HepG2 (cell line): ENCODE data around the gene APBB2. TPM values are rescaled to one million over a fixed set of nuclear protein-coding genes. Genes with fewer than 3 reads are reported as not detected.

Experiments
- ATAC-seq: fragments of 200-7000 bp; cut with Tn5 transposase; 3 replicates; pipeline ENCODE4 v1.9.1; 2020; ENCODE audit warnings: mild to moderate bottlenecking, moderate library complexity
- BruUV-seq: library from RNA; stranded (reverse); fragments of 400-500 nt; replicated peaks from 2 replicates; lab custom pipeline; 2021; lab: Mats Ljungman, UMichigan
- CTCF ChIA-PET: fragments of 300-600 bp; formaldehyde crosslinking; extraction: SDS; loops from one replicate; lab custom pipeline; 2021; ENCODE audit warnings: low total read pairs, inconsistent platforms, low intra/inter-chr PET ratio; lab: Yijun Ruan, JAX
- POLR2A ChIA-PET: fragments of 350-600 bp; sonication (Branson Sonifier 250); formaldehyde crosslinking; loops from one replicate; lab custom pipeline; 2020; ENCODE audit warnings: antibody characterized with exemption, inconsistent platforms; lab: Yijun Ruan, JAX
- DNase-seq: peaks from one replicate; pipeline ENCODE4 v3.0.0-alpha.2; 2015; ENCODE audit warnings: low spot score
- FAIRE-seq: peaks from 3 replicates; lab custom pipeline; 2011; peaks lifted over from hg19 to GRCh38; lab: Jason Lieb, UNC
- H2AFZ ChIP-seq: one replicate; pipeline ENCODE4 v1.6.1; 2011; ENCODE audit warnings: low read length, inconsistent platforms
- H3K27ac ChIP-seq: fragments of 300-600 bp; 3 replicates; pipeline ENCODE4 v1.8.0; 2011; ENCODE audit warnings: mixed run types, mild to moderate bottlenecking, mixed read lengths, low read length, inconsistent platforms; ENCODE audit not compliant: insufficient read depth; ENCODE audit errors: extremely low read length
- H3K27me3 ChIP-seq, 2 experiments: fragments of 200-600 bp in 1 of 2; 2 replicates in 1 of 2; 3 replicates in 1 of 2; pipeline versions ENCODE4 v1.6.0 to v1.8.0; 2011; ENCODE audit warnings: low read length in 2 of 2, mild to moderate bottlenecking in 2 of 2, moderate library complexity in 2 of 2, inconsistent platforms in 1 of 2; ENCODE audit not compliant: insufficient read depth in 2 of 2, control insufficient read depth in 1 of 2
- H3K36me3 ChIP-seq, 2 experiments: fragments of 200-600 bp in 1 of 2; replicated peaks in 1 of 2; 2 replicates in 1 of 2; 3 replicates in 1 of 2; pipeline versions ENCODE4 v1.5.1 to v1.8.0; 2011; ENCODE audit warnings: low read length in 2 of 2, inconsistent platforms in 1 of 2; ENCODE audit not compliant: insufficient read depth in 2 of 2, control insufficient read depth in 1 of 2
- H3K4me1 ChIP-seq: 2 replicates; pipeline ENCODE4 v1.5.1; 2012; ENCODE audit warnings: low read length, inconsistent platforms; ENCODE audit not compliant: insufficient read depth
- H3K4me2 ChIP-seq: 2 replicates; pipeline ENCODE4 v1.6.0; 2011; ENCODE audit warnings: low read depth, low read length, inconsistent platforms
- H3K4me3 ChIP-seq, 3 experiments: fragments of 200-600 bp in 1 of 3; sonication (generic), shearing (Covaris generic) in 1 of 3; replicated peaks in 1 of 3; 2 replicates each; pipeline ENCODE4 v1.5.1; 2011 to 2016; ENCODE audit warnings: low read length in 3 of 3, inconsistent platforms in 2 of 3, low read depth in 2 of 3, mild to moderate bottlenecking in 2 of 3, control low read depth in 1 of 3, mixed read lengths in 1 of 3; ENCODE audit not compliant: insufficient read depth in 1 of 3
- H3K79me2 ChIP-seq: one replicate; pipeline ENCODE4 v1.6.1; 2011; ENCODE audit warnings: low read length, inconsistent platforms; ENCODE audit not compliant: insufficient read depth
- H3K9ac ChIP-seq: 2 replicates; pipeline ENCODE4 v1.6.0; 2011; ENCODE audit warnings: mild to moderate bottlenecking, low read depth, low read length, inconsistent platforms; ENCODE audit not compliant: insufficient read depth
- H3K9me3 ChIP-seq: 2 replicates; pipeline ENCODE4 v1.5.1; 2012; ENCODE audit warnings: mild to moderate bottlenecking, low read length
- H4K20me1 ChIP-seq: 2 replicates; pipeline ENCODE4 v1.6.0; 2011; ENCODE audit warnings: inconsistent platforms, mild to moderate bottlenecking, low read length, moderate library complexity; ENCODE audit not compliant: insufficient read depth
- ARNTL ChIP-seq: sonication (generic); formaldehyde crosslinking; IDR thresholded peaks from 2 replicates; pipeline ENCODE4 v1.4.0; 2020; ENCODE audit warnings: mild to moderate bottlenecking, missing genetic modification reagents
- KMT2B ChIP-seq: IDR thresholded peaks from 2 replicates; pipeline ENCODE4 v1.6.1; 2016; ENCODE audit warnings: missing genetic modification reagents, missing compliant biosample characterization
- NFATC3 ChIP-seq: sonication (generic); formaldehyde crosslinking; IDR thresholded peaks from 2 replicates; pipeline ENCODE4 v1.5.1; 2020; ENCODE audit warnings: mild to moderate bottlenecking, missing genetic modification reagents
- RARA ChIP-seq: IDR thresholded peaks from 2 replicates; pipeline ENCODE4 v1.6.1; 2016; ENCODE audit warnings: missing genetic modification reagents, missing compliant biosample characterization
- ZFP36L1 ChIP-seq: sonication (generic); formaldehyde crosslinking; IDR thresholded peaks from 2 replicates; pipeline ENCODE4 v1.8.0; 2022; ENCODE audit warnings: mild to moderate bottlenecking, missing genetic modification reagents, moderate library complexity
- ZMYM4 ChIP-seq: sonication (generic); formaldehyde crosslinking; IDR thresholded peaks from 2 replicates; pipeline ENCODE4 v1.8.1; 2023; ENCODE audit warnings: mild to moderate bottlenecking, missing genetic modification reagents
- ZNF343 ChIP-seq: sonication (generic); formaldehyde crosslinking; IDR thresholded peaks from 2 replicates; pipeline ENCODE4 v1.4.0; 2020; ENCODE audit warnings: mild to moderate bottlenecking, missing genetic modification reagents
- ZNF431 ChIP-seq: sonication (generic); formaldehyde crosslinking; IDR thresholded peaks from 2 replicates; pipeline ENCODE4 v1.9.0; 2022; ENCODE audit warnings: missing genetic modification reagents, low read depth, mild to moderate bottlenecking, borderline replicate concordance
- ZNF556 ChIP-seq: sonication (generic); formaldehyde crosslinking; IDR thresholded peaks from 2 replicates; pipeline ENCODE4 v1.4.0; 2020; ENCODE audit warnings: mild to moderate bottlenecking, missing genetic modification reagents, borderline replicate concordance
- WGBS: methylation state at CpG from one replicate; pipeline ENCODE4 v1.1.6; 2017; ENCODE audit warnings: low lambda C conversion rate; 5-methylcytosine and 5-hydroxymethylcytosine counted together
- in situ Hi-C: cut with HindIII; loops from 2 replicates; pipeline ENCODE4 v1.10.0; 2017; ENCODE audit warnings: low pct_unique_long_range_greater_than_20kb; ENCODE audit not compliant: extremely low pct_ligation_motif_present
- intact Hi-C: fragments of 100-400 bp; cut with micrococcal nuclease; formaldehyde crosslinking; loops from one replicate; pipeline ENCODE4 v1.10.0; 2022; ENCODE audit not compliant: unreplicated experiment
- polyA plus RNA-seq, 8 experiments: library from polyadenylated mRNA; depleted of rRNA in 3 of 8; stranded (reverse) in 7 of 8; unstranded in 1 of 8; fragments of >200 nt; fragmentation: Illumina TruSeq in 4 of 8; extraction: Trizol in 4 of 8; gene quantifications; 2 replicates each; pipeline versions ENCODE4 v1.2.1 to v1.2.3, GENCODE V29; 2011 to 2016; ENCODE audit warnings: low read depth in 4 of 8, missing spikeins in 1 of 8, mixed read lengths in 1 of 8; ENCODE audit not compliant: insufficient read depth in 1 of 8
- total RNA-seq, 5 experiments: library from RNA; depleted of rRNA; stranded (reverse); fragments of >200 nt; fragmentation: Illumina TruSeq; extraction: Trizol; gene quantifications; 2 replicates each; pipeline ENCODE4 v1.2.3, GENCODE V29; 2016; ENCODE audit warnings: low read depth in 1 of 5
- TF ChIP-seq, protein P1 (sequence below): sonication (generic); formaldehyde crosslinking; IDR thresholded peaks from 2 replicates; pipeline ENCODE4 v1.8.0; 2022; ENCODE audit warnings: mild to moderate bottlenecking, missing genetic modification reagents, moderate library complexity
- TF ChIP-seq, protein P2 (sequence below): sonication (generic); formaldehyde crosslinking; IDR thresholded peaks from 2 replicates; pipeline ENCODE4 v1.5.0; 2020; ENCODE audit warnings: mild to moderate bottlenecking, missing genetic modification reagents, moderate library complexity
- TF ChIP-seq, protein P3 (sequence below): sonication (generic); formaldehyde crosslinking; IDR thresholded peaks from 2 replicates; pipeline ENCODE4 v1.5.0; 2020; ENCODE audit warnings: missing genetic modification reagents, mild to moderate bottlenecking, borderline replicate concordance
- TF ChIP-seq, protein P4 (sequence below): sonication (generic); formaldehyde crosslinking; IDR thresholded peaks from 2 replicates; pipeline ENCODE4 v1.4.0; 2020; ENCODE audit warnings: mild to moderate bottlenecking, missing genetic modification reagents
- TF ChIP-seq, protein P5 (sequence below): sonication (generic); formaldehyde crosslinking; IDR thresholded peaks from 2 replicates; pipeline ENCODE4 v1.9.0; 2022; ENCODE audit warnings: low read depth, missing genetic modification reagents

APBB2 gene
- total and polyA plus RNA-seq, 2 of the 13 experiments (the other 11 are each of a cell fraction or from before 2014, with no cell fraction given) = 11.7 to 17.0 TPM

DNA sequence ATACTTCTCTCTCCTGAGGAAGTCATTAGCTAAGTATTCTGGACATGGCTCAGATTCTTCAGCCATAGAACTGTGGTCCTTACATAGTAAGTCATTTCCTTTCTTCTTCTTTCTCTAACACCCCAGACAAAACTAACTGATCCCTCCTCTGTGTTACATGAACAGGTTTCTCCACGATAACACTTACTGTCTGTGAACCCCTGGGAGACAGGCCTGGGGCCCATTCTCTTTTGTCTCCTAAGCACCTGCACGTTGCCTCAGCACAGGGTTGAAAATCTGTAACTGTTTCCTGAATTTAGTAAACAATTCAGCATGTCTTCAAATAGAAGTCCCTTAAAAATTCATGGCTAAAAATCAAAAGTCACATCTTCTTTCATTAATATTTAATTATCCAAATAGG, 24.7 kb downstream of the APBB2 start:
- no TSS peak for BruUV-seq
- no peaks in the 10 kb centered on the region for H3K9me3 ChIP-seq
- FAIRE-seq = no peak
- 92% methylated on average over 2 of the region's 2 CpGs for WGBS
- H3K79me2 ChIP-seq = peaks cover 58% of the 10 kb centered on the region
- no peak overlapping the region for H3K27ac ChIP-seq
- in situ Hi-C loops (no loop called here), intact Hi-C loops (no loop called here)
- no peak for DNase-seq
- H4K20me1 ChIP-seq = no peaks in the 10 kb centered on the region
- no peaks in the 10 kb centered on the region for H3K27me3 ChIP-seq
- peaks cover 37% of the 10 kb centered on the region for H3K4me1 ChIP-seq
- no peak overlapping the region for H3K4me2 ChIP-seq
- POLR2A ChIA-PET = interaction anchor here (0.7 kb wide), 1 partner anchor 27 kb away, joined by 3 read pairs; no protein-coding TSS in a partner anchor
- H3K4me3 ChIP-seq = no peak overlapping the region
- H3K36me3 ChIP-seq = no peaks in the 10 kb centered on the region
- no peak for ATAC-seq
- CTCF ChIA-PET = no interaction called here
- H3K9ac ChIP-seq = no peak overlapping the region
- H2AFZ ChIP-seq = no peak overlapping the region
- no peak for TF ChIP-seq ZNF556
- TF ChIP-seq, protein P1, sequence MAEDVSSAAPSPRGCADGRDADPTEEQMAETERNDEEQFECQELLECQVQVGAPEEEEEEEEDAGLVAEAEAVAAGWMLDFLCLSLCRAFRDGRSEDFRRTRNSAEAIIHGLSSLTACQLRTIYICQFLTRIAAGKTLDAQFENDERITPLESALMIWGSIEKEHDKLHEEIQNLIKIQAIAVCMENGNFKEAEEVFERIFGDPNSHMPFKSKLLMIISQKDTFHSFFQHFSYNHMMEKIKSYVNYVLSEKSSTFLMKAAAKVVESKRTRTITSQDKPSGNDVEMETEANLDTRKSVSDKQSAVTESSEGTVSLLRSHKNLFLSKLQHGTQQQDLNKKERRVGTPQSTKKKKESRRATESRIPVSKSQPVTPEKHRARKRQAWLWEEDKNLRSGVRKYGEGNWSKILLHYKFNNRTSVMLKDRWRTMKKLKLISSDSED (CRISPR knock-in tag) = no peak
- TF ChIP-seq ZNF343 = no peak
- TF ChIP-seq NFATC3 = no peak
- TF ChIP-seq, protein P2, sequence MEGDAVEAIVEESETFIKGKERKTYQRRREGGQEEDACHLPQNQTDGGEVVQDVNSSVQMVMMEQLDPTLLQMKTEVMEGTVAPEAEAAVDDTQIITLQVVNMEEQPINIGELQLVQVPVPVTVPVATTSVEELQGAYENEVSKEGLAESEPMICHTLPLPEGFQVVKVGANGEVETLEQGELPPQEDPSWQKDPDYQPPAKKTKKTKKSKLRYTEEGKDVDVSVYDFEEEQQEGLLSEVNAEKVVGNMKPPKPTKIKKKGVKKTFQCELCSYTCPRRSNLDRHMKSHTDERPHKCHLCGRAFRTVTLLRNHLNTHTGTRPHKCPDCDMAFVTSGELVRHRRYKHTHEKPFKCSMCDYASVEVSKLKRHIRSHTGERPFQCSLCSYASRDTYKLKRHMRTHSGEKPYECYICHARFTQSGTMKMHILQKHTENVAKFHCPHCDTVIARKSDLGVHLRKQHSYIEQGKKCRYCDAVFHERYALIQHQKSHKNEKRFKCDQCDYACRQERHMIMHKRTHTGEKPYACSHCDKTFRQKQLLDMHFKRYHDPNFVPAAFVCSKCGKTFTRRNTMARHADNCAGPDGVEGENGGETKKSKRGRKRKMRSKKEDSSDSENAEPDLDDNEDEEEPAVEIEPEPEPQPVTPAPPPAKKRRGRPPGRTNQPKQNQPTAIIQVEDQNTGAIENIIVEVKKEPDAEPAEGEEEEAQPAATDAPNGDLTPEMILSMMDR (CRISPR knock-in tag) = no peak
- no peak for TF ChIP-seq ZFP36L1
- TF ChIP-seq KMT2B (CRISPR knock-in tag) = no peak
- TF ChIP-seq, protein P3, sequence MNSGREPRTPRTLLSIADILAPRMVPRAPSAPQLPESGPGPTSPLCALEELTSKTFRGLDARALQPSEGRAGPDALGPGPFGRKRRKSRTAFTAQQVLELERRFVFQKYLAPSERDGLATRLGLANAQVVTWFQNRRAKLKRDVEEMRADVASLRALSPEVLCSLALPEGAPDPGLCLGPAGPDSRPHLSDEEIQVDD (CRISPR knock-in tag) = no peak
- no peak for TF ChIP-seq RARA (CRISPR knock-in tag)
- TF ChIP-seq ZMYM4 (CRISPR knock-in tag) = no peak
- TF ChIP-seq, protein P4, sequence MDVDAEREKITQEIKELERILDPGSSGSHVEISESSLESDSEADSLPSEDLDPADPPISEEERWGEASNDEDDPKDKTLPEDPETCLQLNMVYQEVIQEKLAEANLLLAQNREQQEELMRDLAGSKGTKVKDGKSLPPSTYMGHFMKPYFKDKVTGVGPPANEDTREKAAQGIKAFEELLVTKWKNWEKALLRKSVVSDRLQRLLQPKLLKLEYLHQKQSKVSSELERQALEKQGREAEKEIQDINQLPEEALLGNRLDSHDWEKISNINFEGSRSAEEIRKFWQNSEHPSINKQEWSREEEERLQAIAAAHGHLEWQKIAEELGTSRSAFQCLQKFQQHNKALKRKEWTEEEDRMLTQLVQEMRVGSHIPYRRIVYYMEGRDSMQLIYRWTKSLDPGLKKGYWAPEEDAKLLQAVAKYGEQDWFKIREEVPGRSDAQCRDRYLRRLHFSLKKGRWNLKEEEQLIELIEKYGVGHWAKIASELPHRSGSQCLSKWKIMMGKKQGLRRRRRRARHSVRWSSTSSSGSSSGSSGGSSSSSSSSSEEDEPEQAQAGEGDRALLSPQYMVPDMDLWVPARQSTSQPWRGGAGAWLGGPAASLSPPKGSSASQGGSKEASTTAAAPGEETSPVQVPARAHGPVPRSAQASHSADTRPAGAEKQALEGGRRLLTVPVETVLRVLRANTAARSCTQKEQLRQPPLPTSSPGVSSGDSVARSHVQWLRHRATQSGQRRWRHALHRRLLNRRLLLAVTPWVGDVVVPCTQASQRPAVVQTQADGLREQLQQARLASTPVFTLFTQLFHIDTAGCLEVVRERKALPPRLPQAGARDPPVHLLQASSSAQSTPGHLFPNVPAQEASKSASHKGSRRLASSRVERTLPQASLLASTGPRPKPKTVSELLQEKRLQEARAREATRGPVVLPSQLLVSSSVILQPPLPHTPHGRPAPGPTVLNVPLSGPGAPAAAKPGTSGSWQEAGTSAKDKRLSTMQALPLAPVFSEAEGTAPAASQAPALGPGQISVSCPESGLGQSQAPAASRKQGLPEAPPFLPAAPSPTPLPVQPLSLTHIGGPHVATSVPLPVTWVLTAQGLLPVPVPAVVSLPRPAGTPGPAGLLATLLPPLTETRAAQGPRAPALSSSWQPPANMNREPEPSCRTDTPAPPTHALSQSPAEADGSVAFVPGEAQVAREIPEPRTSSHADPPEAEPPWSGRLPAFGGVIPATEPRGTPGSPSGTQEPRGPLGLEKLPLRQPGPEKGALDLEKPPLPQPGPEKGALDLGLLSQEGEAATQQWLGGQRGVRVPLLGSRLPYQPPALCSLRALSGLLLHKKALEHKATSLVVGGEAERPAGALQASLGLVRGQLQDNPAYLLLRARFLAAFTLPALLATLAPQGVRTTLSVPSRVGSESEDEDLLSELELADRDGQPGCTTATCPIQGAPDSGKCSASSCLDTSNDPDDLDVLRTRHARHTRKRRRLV = no peak
- no peak for TF ChIP-seq ZNF431 (CRISPR knock-in tag)
- no peak for TF ChIP-seq ARNTL (CRISPR knock-in tag)
- TF ChIP-seq, protein P5, sequence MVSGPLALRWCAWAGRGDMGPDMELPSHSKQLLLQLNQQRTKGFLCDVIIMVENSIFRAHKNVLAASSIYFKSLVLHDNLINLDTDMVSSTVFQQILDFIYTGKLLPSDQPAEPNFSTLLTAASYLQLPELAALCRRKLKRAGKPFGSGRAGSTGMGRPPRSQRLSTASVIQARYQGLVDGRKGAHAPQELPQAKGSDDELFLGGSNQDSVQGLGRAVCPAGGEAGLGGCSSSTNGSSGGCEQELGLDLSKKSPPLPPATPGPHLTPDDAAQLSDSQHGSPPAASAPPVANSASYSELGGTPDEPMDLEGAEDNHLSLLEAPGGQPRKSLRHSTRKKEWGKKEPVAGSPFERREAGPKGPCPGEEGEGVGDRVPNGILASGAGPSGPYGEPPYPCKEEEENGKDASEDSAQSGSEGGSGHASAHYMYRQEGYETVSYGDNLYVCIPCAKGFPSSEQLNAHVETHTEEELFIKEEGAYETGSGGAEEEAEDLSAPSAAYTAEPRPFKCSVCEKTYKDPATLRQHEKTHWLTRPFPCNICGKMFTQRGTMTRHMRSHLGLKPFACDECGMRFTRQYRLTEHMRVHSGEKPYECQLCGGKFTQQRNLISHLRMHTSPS (CRISPR knock-in tag) = no peak
